ENCODE results near the gene COMMD9. TPM values are rescaled to one million over a fixed set of nuclear protein-coding genes. Genes with fewer than 3 reads are reported as not detected.

COMMD9 gene
- total RNA-seq, 2 donors from 2014 or later: 26.3 to 32.8 TPM

- no peak for DNase-seq (ENCODE audit: low spot score)
- Histone ChIP-seq H3K27ac (no peak overlapping the region), H3K9me3 (no peaks in the 10 kb centered on the region), H3K27me3 (no peaks in the 10 kb centered on the region), H3K4me3 (no peak overlapping the region), H3K36me3 (no peaks in the 10 kb centered on the region), H3K4me1 (peaks cover 0 to 22% of the 10 kb centered on the region in 2 donors)
- no peak for TF ChIP-seq CTCF (IDR thresholded peaks at IDR 0.05)
These were observed 62.2 kb downstream of the COMMD9 start for GRCh38 chr11:36227044-36227443.

DNA sequence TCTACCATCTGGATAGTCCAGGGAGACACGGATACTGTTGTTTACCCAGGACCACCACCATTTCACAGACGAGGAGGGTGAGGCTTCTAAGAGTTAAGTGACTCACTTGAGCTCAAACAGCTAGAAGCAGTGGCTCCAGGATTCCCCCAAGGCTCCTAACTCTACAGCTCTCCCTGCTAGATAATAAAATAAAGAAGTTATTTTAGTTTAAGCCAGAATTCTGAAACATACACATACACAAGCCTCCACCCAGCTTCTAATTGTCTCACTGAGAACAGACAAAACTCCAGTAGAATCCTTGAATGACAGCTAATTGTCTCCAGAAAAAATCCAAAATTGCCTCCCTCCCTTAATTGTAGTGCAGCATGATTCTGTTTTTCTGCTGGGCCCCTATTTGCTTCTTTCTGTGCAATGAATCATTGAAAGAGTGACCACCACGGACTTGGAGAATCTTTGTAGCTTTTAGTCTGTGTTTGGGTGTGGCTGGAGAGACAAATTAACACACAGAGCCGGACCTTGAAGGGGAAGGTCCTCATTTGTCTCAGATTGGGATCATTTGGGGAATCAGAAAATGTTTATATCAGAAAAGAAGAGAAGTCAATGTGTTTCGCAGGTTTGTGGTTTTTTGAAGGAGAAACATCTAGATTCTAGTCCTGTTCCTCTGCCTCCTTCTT lies 64.9 kb downstream of the COMMD9 start:
- peaks cover 6 to 14% of the 10 kb centered on the region in 2 donors for H3K9me3 ChIP-seq
- H3K4me1 ChIP-seq: no peaks in the 10 kb centered on the region
- no peaks in the 10 kb centered on the region for H3K27me3 ChIP-seq
- no peak for TF ChIP-seq CTCF (IDR thresholded peaks at IDR 0.05)
- no peak for DNase-seq (ENCODE audit: low spot score)
- no peaks in the 10 kb centered on the region for H3K36me3 ChIP-seq
- H3K4me3 ChIP-seq: no peak overlapping the region
- H3K27ac ChIP-seq: no peak overlapping the region

GRCh38 chr11:36222831-36223635 lies 66.2 kb downstream of the COMMD9 start:
- Histone ChIP-seq H3K4me3 (no peak overlapping the region), H3K27ac (no peak overlapping the region), H3K36me3 (no peaks in the 10 kb centered on the region), H3K4me1 (no peaks in the 10 kb centered on the region), H3K27me3 (no peaks in the 10 kb centered on the region), H3K9me3 (peaks cover 6 to 16% of the 10 kb centered on the region in 2 donors)
- DNase-seq (ENCODE audit: low spot score): no peak
- TF ChIP-seq CTCF (IDR thresholded peaks at IDR 0.05): no peak

Other genes with a start within 250 kb of the COMMD9 start
- 1 to 10 TPM; 1.3 to 6.8 TPM for gene PRR5L, start 6.9 kb upstream of the COMMD9 start, total RNA-seq
- gene TRAF6, start 220.8 kb upstream of the COMMD9 start, total RNA-seq: 10 to 100 TPM in 1 of 2 donors, 1 to 10 TPM in 1; 10.0 to 10.7 TPM

Data from right atrium auricular region (tissue), 2 donors.